Left forelimb (tissue), 1 donor: ENCODE measurements around the gene CMC4.

Experiments
- DNase-seq: peaks from one replicate; pipeline ENCODE4 v3.0.0-alpha.2; 2018; ENCODE audit warnings: low spot score

The CMC4 gene

DNA sequence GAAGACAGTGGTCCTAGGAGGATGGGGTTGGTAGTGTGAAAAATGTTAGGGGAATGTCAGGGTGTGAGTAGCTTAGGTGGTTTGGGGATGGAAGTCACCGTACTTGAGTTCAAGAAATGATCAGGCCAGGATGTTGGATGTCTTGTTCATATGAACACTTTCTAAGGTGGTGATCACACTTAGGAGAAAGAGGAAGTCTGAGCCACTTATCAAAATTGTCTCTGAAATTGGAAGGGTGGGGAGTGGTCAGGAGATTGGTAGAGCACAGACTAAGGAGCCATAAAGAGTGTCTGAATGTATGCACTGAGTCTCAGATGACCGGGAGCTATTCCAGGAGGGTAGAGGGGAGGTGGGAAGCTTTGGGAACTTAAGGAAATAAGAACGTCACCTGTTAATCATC, 17.3 kb downstream of the CMC4 start:
- no peak for DNase-seq

DNA sequence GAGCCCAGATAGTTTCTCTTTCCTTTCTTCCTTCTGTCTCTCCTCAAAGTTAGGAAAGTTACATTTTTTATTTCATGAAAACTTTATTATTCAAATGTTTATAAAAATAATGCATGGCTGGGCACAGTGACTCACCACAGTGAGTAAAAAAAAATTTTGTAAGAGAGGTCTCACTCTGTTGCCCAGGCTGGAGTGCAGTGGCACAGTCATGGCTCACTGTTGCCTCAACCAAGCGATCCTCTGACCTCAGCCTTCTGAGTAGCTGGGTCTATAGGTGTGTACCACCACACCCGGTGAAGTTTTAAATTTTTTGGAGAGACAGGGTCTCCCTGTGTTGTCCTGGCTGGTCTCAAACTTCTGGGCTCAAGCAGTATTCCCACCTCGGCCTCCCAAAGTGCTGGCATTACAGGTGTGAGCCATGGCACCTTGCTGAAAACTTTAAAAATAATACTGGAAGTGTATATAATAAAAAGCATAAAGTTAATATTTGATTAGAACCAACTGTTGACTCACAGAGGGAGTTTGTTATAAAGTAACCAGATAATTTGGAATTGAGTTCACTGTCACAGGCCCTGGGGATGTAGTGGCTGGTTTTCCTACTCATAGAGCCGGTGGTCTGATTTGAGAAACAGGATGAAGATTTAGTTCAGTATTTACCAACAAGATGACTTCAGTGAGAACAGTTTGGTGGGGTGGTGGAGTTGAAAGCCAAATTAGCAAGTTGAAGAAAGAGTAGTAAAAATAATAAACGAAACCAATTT, 18.0 kb downstream of the CMC4 start:
- no peak for DNase-seq

- no peak for DNase-seq
Measured at GRCh38 chrX:155048977-155049619, 21.8 kb downstream of the CMC4 start.

DNA sequence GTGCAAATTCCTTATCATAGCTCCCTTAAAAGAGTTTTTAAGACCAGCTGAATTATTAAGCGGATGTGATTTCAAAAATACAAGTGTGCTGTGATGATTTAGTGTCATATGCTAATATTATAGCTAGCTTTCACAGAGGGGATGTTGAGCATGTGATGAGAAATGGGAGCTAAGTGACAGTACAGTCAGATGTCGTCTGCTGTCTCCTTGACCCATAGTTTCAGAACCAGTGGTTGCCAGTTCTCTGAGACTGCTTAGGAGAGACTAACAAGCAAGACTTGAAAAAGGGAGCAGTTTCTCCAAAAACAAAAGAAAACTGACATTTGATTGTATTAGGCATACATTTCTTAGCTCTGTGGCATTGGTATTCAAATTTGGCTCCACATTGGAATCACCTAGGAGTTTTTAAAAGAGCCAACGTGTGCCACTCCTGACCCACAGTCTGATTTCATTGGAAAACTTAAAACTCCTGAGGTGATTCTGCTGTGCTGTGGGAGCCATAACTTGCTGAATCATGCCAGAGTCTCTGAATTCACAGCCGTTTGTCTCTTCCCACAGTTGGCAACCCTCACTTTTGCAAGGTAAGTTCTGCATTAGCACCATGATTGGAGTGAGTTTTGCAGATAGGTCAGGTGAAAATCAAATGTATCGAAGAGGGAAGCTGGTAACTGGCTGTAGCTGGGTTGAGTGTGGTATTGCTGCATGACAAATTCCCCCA, 24.0 kb downstream of the CMC4 start:
- DNase-seq, result no peak

- DNase-seq, result no peak
Measured at GRCh38 chrX:155046129-155046810, 24.7 kb downstream of the CMC4 start.

- DNase-seq, result no peak
Measured at GRCh38 chrX:155035688-155036087, 35.2 kb downstream of the CMC4 start.

GRCh38 chrX:155031657-155032056, 39.3 kb downstream of the CMC4 start:
- no peak for DNase-seq

DNA sequence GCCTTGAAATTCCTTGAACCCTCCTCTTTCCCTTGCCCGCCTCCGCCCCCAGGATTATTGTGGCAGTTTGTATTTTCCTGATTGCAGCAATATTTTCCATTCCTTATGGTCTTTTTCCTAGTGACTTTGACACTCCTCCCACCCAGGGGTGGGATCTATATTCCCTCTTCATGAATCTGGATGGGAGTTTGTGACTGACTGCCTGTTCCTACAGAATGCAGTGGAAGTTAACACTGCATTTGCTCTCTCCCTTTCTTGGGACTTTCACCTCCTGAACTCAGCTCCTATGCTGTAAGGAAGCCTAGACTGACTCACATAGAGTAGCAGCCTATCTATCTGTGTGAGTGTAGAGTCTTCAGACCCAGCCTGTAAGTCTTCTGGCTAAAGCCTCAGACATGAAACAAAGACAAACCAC, 42.1 kb downstream of the CMC4 start:
- DNase-seq, result no peak

GRCh38 chrX:155028129-155028528, 42.8 kb downstream of the CMC4 start:
- no peak for DNase-seq

DNA sequence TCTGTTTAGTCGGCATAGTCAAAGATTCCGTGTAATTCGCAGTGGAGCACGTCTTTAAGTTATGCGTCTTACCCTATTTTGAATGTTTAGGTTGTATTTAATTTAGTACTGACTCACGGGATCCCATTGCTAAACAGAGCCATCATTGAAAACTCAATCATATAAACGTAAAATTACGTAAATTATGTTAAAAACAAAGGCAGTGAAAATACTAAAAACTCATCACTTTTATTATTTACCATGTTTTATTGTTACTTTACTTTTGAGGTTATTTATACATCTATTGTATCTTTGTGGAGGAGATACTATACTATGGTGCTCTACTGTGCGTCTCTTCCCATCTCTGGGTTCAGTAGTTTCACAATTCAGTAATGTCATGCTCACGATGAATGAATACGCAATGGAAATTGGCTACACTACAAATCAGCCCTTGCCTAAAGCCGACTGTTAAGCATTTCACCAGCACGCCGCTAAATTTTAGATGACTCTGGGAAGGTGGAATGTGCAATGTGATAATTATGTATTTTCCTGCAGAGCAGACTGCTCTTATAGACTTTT, 43.3 kb downstream of the CMC4 start:
- no peak for DNase-seq

- DNase-seq, result peak; percentile 91
Measured at GRCh38 chrX:155026727-155027508, 44.0 kb downstream of the CMC4 start, which contains the start of gene FUNDC2. TSS of gene FUNDC2 (plus strand) at chrX:155026844. CDS start at chrX:155026939, 95 bp downstream.

DNA sequence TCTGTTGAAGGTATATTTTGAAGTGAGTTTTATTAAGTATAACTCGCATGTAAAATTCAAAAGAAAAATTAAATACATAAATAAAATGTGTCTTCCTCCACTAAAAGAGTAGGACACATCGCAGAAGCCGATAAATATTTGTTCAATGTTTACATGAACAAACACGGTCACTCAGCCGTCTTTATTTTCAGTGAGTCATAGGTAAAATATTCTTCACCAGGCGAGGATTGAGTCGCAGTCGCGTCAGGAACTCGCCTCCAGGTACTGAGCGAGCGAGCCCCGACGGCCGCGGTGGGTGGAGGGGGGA, 44.6 kb downstream of the CMC4 start:
- no peak for DNase-seq

DNA sequence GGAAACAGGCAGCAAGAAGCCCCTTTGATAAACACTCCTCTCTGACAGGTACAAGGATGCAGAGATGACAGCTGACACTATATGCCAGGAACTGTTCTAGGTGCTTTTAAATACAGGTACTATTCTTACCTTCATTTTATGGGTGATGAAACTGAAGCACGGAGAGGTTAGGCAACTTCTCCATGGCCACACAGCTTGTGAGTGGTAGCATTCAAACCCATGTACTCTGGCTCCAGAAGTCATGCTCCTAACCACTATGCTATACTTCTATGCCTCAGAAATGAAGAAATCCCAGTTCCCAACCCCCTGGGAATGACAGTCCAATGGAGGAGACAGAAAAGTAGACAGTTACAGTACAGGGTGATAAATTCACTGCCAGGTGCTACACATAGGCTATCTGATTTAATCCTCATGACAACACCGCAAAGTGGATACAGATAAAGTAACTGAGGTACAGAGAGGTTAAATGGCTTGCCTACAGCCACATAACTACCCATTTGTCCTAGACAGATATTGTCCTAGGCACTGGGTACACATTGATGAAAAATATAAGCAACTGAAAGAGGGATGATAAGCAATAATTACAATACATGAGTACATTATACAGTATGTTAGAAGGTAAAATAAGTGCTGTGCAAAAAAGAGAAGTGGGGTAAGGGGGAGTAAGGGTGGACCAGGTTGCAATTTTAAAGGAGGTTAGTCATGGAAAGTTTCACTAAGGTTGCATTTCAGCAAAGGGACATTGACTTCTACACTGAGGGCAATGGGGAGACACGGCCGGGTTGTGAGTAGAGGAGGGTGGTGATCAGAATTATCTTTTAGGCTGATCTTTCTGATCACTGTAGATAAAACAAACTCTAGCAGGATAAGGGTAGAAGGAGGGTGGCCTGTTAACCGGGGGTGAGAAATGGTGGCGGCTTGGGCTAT, 46.8 kb downstream of the CMC4 start:
- DNase-seq, result no peak

DNA sequence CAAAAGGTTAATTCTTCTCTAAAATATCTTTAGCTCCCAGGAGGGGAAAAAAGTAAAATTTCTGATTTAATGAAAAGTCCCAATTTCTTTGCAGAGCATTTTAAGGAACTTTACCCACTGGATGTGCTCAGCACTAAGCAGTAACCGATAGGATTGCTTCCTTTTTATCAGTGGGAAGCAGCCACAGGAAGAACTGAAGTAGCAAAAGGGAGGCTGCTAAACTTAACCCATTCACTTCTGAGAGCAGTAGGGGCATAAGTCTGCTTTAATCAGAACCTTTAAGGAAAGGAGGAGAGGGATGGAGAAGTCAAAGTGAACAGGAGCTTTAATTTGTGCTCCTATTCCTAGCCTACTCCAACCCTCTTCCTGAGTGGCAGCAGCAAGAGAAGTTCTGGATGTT, 48.4 kb downstream of the CMC4 start, which contains the start of gene F8:
Gene F8 (minus strand): TSS at position 139 of the 400 bp plus-strand sequence. CDS start 171 bp downstream, outside the sequence.
- no peak for DNase-seq

GRCh38 chrX:155020591-155020990, 50.3 kb downstream of the CMC4 start:
- no peak for DNase-seq
